ENCODE data around the gene AURKA.

DNA sequence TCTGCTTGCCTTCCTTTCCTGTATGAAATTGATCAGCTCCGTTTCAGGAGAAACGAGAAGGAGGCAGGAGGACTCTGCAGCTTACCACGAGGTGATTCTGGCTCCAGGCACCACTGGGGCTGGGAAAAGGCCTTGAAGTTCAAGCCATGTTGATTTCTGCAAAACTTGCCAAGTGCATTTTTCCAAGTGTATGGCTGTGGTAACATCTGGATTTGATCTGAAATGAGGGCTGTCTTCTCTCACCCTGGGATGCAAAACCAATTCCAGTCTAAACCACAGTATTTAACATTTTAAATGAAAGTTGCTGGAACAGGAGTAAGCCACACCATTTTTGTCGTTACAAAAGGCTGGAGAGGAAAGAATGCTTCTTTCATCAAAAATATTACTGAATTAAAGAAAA, 69.3 kb downstream of the AURKA start:
- TF ChIP-seq CTCF (IDR thresholded peaks at IDR 0.05) (no peak), EP300 (IDR thresholded peaks at IDR 0.05) (no peak)
